HG02763 (cell line): ENCODE data around the gene E2F2.
"Not testable (repeated sequence)": the region's sequence is repeated elsewhere in the genome, so short reads cannot be mapped to it uniquely, and the experiment has no call there.

Experiments
- ATAC-seq: cut with Tn5 transposase; IDR thresholded peaks from one replicate; pipeline ENCODE4 v1.9.1; 2021; ENCODE audit warnings: mild to moderate bottlenecking, moderate library complexity; ENCODE audit not compliant: unreplicated experiment

Gene E2F2

GRCh38 chr1:23551849-23552248, 20.8 kb upstream of the E2F2 start:
- no peak for ATAC-seq

- ATAC-seq = no peak
These were observed 17.7 kb upstream of the E2F2 start for GRCh38 chr1:23548704-23549143.

- ATAC-seq = no peak
These were observed 16.0 kb upstream of the E2F2 start for GRCh38 chr1:23546897-23547584.

- no peak for ATAC-seq
These were observed 14.8 kb upstream of the E2F2 start for GRCh38 chr1:23545851-23546250.

GRCh38 chr1:23544444-23545389, 13.7 kb upstream of the E2F2 start:
- ATAC-seq = no peak

- no peak for ATAC-seq
These were observed 12.8 kb upstream of the E2F2 start for GRCh38 chr1:23543707-23544443.

- not testable (repeated sequence) for ATAC-seq
These were observed 11.9 kb upstream of the E2F2 start for GRCh38 chr1:23542940-23543339.

- peak; percentile 81 for ATAC-seq
These were observed 8.7 kb upstream of the E2F2 start for GRCh38 chr1:23539698-23540266.

- no peak for ATAC-seq
These were observed 6.4 kb upstream of the E2F2 start for GRCh38 chr1:23537296-23537973.

- ATAC-seq = no peak
These were observed 2.4 kb upstream of the E2F2 start for GRCh38 chr1:23533246-23534023.

GRCh38 chr1:23531562-23532094, 595 bp upstream of the E2F2 start:
- no peak for ATAC-seq

- no peak for ATAC-seq
These were observed 816 bp downstream of the E2F2 start for GRCh38 chr1:23530087-23530746.

- ATAC-seq = no peak
These were observed 1.6 kb downstream of the E2F2 start for GRCh38 chr1:23529146-23530086.

GRCh38 chr1:23528250-23528978, 2.6 kb downstream of the E2F2 start:
- peak; percentile 30 for ATAC-seq

GRCh38 chr1:23527900-23528249, 3.2 kb downstream of the E2F2 start:
- ATAC-seq = no peak

GRCh38 chr1:23527366-23527765, 3.7 kb downstream of the E2F2 start:
- ATAC-seq = no peak
